Measurements from ENCODE around the gene SNX21. TPM values are rescaled to one million over a fixed set of nuclear protein-coding genes. Genes with fewer than 3 reads are reported as not detected.

Gene SNX21
- total RNA-seq, 4 donors from 2014 or later = 45.9 to 76.3 (median 59.7) TPM

GRCh38 chr20:45892049-45892825, 58.6 kb downstream of the SNX21 start:
- Histone ChIP-seq H3K36me3 (peaks cover 0 to 68% of the 10 kb centered on the region in 2 donors), H3K4me1 (peaks cover 0 to 52% (median 20%) of the 10 kb centered on the region in 3 donors), H3K4me3 (peak overlapping the region; percentile 64 to 92), H3K27me3 (no peaks in the 10 kb centered on the region), H3K9me3 (no peaks in the 10 kb centered on the region), H3K27ac (peak overlapping the region in 2 of 4 donors; percentile 88 to 94)
- 60 to 89% methylated on average over 3 to 7 of the region's 9 CpGs for WGBS, 2 donors (ENCODE audit: low coverage in 1 of 2)
- ATAC-seq = no peak
- no peak for TF ChIP-seq CTCF (IDR thresholded peaks at IDR 0.05)
- TF ChIP-seq POLR2AphosphoS5 (IDR thresholded peaks at IDR 0.05) = no peak
- TF ChIP-seq EP300 (IDR thresholded peaks at IDR 0.05) = no peak
- no peak for TF ChIP-seq POLR2A (IDR thresholded peaks at IDR 0.05)

Other genes starting within 250 kb of the SNX21 start
- gene WFDC10A, start 204.1 kb upstream of the SNX21 start, total RNA-seq = not detected
- not detected for gene WFDC9, start 202.5 kb upstream of the SNX21 start, total RNA-seq
- not detected for gene WFDC11, start 163.6 kb upstream of the SNX21 start, total RNA-seq
- not detected for gene WFDC13, start 131.8 kb upstream of the SNX21 start, total RNA-seq
- not detected for gene WFDC10B, start 128.8 kb upstream of the SNX21 start, total RNA-seq
- gene SPINT4, start 111.5 kb upstream of the SNX21 start, total RNA-seq = not detected
- gene WFDC3, start 41.9 kb upstream of the SNX21 start, total RNA-seq = 1 to 10 TPM in 1 of 4 donors, not detected in 3; 2.3 TPM
- gene DNTTIP1, start 41.8 kb upstream of the SNX21 start, total RNA-seq = 10 to 100 TPM; 21.8 to 33.3 (median 27.8) TPM
- under 1 TPM in 1 of 4 donors, not detected in 3; 0.72 TPM for gene UBE2C, start 21.2 kb upstream of the SNX21 start, total RNA-seq
- gene TNNC2, start 6.5 kb upstream of the SNX21 start, total RNA-seq = 1 to 10 TPM in 3 of 4 donors, not detected in 1; 1.0 to 6.3 (median 1.3) TPM
- 10 to 100 TPM; 27.2 to 49.8 (median 29.9) TPM for gene ACOT8, start 23.6 kb downstream of the SNX21 start, total RNA-seq
- gene ZSWIM3, start 23.8 kb downstream of the SNX21 start, total RNA-seq = 1 to 10 TPM; 2.8 to 5.0 (median 4.4) TPM
- 10 to 100 TPM in 1 of 4 donors, 1 to 10 TPM in 3; 6.6 to 11.9 (median 9.1) TPM for gene ZSWIM1, start 47.4 kb downstream of the SNX21 start, total RNA-seq
- 1 to 10 TPM in 3 of 4 donors, not detected in 1; 4.2 to 7.9 (median 5.1) TPM for gene SPATA25, start 53.8 kb downstream of the SNX21 start, total RNA-seq
- gene NEURL2, start 57.4 kb downstream of the SNX21 start, total RNA-seq = 10 to 100 TPM in 3 of 4 donors, 1 to 10 TPM in 1; 2.2 to 26.4 (median 17.0) TPM
- 10 to 100 TPM; 36.4 to 73.0 (median 56.6) TPM for gene CTSA, start 57.5 kb downstream of the SNX21 start, total RNA-seq
- 100 to 1,000 TPM in 3 of 4 donors, 10 to 100 TPM in 1; 45.6 to 456 (median 177) TPM for gene PLTP, start 78.4 kb downstream of the SNX21 start, total RNA-seq
- 10 to 100 TPM; 21.5 to 45.3 (median 39.2) TPM for gene PCIF1, start 100.9 kb downstream of the SNX21 start, total RNA-seq
- 10 to 100 TPM in 3 of 4 donors, 1 to 10 TPM in 1; 7.5 to 17.9 (median 16.5) TPM for gene ZNF335, start 138.4 kb downstream of the SNX21 start, total RNA-seq
- gene MMP9, start 175.1 kb downstream of the SNX21 start, total RNA-seq = 1 to 10 TPM in 2 of 4 donors, under 1 TPM in 1, not detected in 1; 0.15 to 3.9 (median 1.2) TPM
- not detected for gene SLC12A5, start 195.4 kb downstream of the SNX21 start, total RNA-seq